H1 (cell line): ENCODE results near the gene ENOX2. TPM values are rescaled to one million over a fixed set of nuclear protein-coding genes. Genes with fewer than 3 reads are reported as not detected.

Source experiments
- CHD2 ChIP-seq: IDR thresholded peaks from 2 replicates; pipeline ENCODE4 v1.6.1; 2012; ENCODE audit warnings: low read length, improper control_type of control experiment
- CTCF ChIP-seq, 3 experiments: IDR thresholded peaks; 1 replicate in 2 of 3; 2 replicates in 1 of 3; pipeline versions ENCODE4 v1.5.1 to v1.6.1; 2011; ENCODE audit warnings: low read length in 3 of 3, mild to moderate bottlenecking in 3 of 3, inconsistent platforms in 2 of 3, low read depth in 1 of 3, moderate library complexity in 1 of 3; ENCODE audit not compliant: insufficient read depth in 1 of 3; ENCODE audit errors: control extremely low read depth in 1 of 3
- RAD21 ChIP-seq, 2 experiments: IDR thresholded peaks in 1 of 2; conservative IDR thresholded peaks in 1 of 2; 2 replicates each; pipeline ENCODE4 v1.6.1; 2011; ENCODE audit warnings: low read depth in 2 of 2, low read length in 2 of 2, improper control_type of control experiment in 1 of 2, inconsistent platforms in 1 of 2, mild to moderate bottlenecking in 1 of 2, moderate library complexity in 1 of 2
- SAP30 ChIP-seq: fragments of 300-600 bp; sonication (generic); IDR thresholded peaks from 2 replicates; pipeline ENCODE4 v1.7.1; 2012; ENCODE audit warnings: low read length, moderate library complexity, mild to moderate bottlenecking, inconsistent platforms; ENCODE audit not compliant: insufficient read depth, insufficient replicate concordance
- SP4 ChIP-seq: IDR thresholded peaks from 2 replicates; pipeline ENCODE4 v1.6.1; 2012; ENCODE audit warnings: low read length, inconsistent platforms
- TAF1 ChIP-seq: IDR thresholded peaks from 2 replicates; pipeline ENCODE4 v1.6.1; 2011; ENCODE audit warnings: mild to moderate bottlenecking, low read depth, low read length
- TCF12 ChIP-seq: IDR thresholded peaks from 2 replicates; pipeline ENCODE4 v1.6.1; 2011; ENCODE audit warnings: low read depth, mild to moderate bottlenecking, low read length
- TEAD4 ChIP-seq: IDR thresholded peaks from 2 replicates; pipeline ENCODE4 v1.6.1; 2012; ENCODE audit warnings: low read depth, low read length, inconsistent platforms, mixed read lengths
- polyA plus RNA-seq, 7 experiments: library from polyadenylated mRNA; depleted of rRNA in 3 of 7; stranded (reverse) in 5 of 7; unstranded in 2 of 7; fragments of >200 nt in 5 of 7; fragments of 200-250 nt in 2 of 7; gene quantifications; 1 replicate in 5 of 7; 2 replicates in 1 of 7; 4 replicates in 1 of 7; pipeline versions ENCODE4 v1.2.1 to v1.2.3, GENCODE V29; 2011 to 2013; ENCODE audit warnings: missing spikeins in 2 of 7, mixed read lengths in 2 of 7
- total RNA-seq: library from RNA; stranded (reverse); fragmentation: NEBNext Ultra II Directional; extraction: Animal tissue kit (Norgen Biotek cat#: 25700); gene quantifications from 2 replicates; pipeline ENCODE4 v1.2.1, GENCODE V29; 2021
- TF ChIP-seq, protein P1 (sequence below): fragments of 300-600 bp; sonication (generic); IDR thresholded peaks from 2 replicates; pipeline ENCODE4 v1.7.1; 2012; ENCODE audit warnings: low read length, moderate library complexity, mild to moderate bottlenecking, inconsistent platforms; ENCODE audit not compliant: insufficient replicate concordance

The ENOX2 gene
- total and polyA plus RNA-seq, 2 of the 8 experiments (the other 6 are each of a cell fraction or from before 2014, with no cell fraction given), result 4.5 to 12.3 TPM

- TF ChIP-seq, protein P1, sequence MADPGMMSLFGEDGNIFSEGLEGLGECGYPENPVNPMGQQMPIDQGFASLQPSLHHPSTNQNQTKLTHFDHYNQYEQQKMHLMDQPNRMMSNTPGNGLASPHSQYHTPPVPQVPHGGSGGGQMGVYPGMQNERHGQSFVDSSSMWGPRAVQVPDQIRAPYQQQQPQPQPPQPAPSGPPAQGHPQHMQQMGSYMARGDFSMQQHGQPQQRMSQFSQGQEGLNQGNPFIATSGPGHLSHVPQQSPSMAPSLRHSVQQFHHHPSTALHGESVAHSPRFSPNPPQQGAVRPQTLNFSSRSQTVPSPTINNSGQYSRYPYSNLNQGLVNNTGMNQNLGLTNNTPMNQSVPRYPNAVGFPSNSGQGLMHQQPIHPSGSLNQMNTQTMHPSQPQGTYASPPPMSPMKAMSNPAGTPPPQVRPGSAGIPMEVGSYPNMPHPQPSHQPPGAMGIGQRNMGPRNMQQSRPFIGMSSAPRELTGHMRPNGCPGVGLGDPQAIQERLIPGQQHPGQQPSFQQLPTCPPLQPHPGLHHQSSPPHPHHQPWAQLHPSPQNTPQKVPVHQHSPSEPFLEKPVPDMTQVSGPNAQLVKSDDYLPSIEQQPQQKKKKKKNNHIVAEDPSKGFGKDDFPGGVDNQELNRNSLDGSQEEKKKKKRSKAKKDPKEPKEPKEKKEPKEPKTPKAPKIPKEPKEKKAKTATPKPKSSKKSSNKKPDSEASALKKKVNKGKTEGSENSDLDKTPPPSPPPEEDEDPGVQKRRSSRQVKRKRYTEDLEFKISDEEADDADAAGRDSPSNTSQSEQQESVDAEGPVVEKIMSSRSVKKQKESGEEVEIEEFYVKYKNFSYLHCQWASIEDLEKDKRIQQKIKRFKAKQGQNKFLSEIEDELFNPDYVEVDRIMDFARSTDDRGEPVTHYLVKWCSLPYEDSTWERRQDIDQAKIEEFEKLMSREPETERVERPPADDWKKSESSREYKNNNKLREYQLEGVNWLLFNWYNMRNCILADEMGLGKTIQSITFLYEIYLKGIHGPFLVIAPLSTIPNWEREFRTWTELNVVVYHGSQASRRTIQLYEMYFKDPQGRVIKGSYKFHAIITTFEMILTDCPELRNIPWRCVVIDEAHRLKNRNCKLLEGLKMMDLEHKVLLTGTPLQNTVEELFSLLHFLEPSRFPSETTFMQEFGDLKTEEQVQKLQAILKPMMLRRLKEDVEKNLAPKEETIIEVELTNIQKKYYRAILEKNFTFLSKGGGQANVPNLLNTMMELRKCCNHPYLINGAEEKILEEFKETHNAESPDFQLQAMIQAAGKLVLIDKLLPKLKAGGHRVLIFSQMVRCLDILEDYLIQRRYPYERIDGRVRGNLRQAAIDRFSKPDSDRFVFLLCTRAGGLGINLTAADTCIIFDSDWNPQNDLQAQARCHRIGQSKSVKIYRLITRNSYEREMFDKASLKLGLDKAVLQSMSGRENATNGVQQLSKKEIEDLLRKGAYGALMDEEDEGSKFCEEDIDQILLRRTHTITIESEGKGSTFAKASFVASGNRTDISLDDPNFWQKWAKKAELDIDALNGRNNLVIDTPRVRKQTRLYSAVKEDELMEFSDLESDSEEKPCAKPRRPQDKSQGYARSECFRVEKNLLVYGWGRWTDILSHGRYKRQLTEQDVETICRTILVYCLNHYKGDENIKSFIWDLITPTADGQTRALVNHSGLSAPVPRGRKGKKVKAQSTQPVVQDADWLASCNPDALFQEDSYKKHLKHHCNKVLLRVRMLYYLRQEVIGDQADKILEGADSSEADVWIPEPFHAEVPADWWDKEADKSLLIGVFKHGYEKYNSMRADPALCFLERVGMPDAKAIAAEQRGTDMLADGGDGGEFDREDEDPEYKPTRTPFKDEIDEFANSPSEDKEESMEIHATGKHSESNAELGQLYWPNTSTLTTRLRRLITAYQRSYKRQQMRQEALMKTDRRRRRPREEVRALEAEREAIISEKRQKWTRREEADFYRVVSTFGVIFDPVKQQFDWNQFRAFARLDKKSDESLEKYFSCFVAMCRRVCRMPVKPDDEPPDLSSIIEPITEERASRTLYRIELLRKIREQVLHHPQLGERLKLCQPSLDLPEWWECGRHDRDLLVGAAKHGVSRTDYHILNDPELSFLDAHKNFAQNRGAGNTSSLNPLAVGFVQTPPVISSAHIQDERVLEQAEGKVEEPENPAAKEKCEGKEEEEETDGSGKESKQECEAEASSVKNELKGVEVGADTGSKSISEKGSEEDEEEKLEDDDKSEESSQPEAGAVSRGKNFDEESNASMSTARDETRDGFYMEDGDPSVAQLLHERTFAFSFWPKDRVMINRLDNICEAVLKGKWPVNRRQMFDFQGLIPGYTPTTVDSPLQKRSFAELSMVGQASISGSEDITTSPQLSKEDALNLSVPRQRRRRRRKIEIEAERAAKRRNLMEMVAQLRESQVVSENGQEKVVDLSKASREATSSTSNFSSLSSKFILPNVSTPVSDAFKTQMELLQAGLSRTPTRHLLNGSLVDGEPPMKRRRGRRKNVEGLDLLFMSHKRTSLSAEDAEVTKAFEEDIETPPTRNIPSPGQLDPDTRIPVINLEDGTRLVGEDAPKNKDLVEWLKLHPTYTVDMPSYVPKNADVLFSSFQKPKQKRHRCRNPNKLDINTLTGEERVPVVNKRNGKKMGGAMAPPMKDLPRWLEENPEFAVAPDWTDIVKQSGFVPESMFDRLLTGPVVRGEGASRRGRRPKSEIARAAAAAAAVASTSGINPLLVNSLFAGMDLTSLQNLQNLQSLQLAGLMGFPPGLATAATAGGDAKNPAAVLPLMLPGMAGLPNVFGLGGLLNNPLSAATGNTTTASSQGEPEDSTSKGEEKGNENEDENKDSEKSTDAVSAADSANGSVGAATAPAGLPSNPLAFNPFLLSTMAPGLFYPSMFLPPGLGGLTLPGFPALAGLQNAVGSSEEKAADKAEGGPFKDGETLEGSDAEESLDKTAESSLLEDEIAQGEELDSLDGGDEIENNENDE, result no peak
- TF ChIP-seq SAP30 (no peak), RAD21 (IDR thresholded peaks at IDR 0.05 in 1 of 2, conservative IDR thresholded peaks at IDR 0.05 in 1 of 2; ENCODE audit: low read depth in 2 of 2, low read length in 2 of 2) (peak in 1 of 2 experiments; percentile 19; a peak in 1 of 4 replicates), SP4 (no peak), CTCF (IDR thresholded peaks at IDR 0.05; ENCODE audit: control extremely low read depth in 1 of 3, insufficient read depth in 1 of 3, low read depth in 1 of 3, low read length in 3 of 3) (peak in 1 of 3 experiments; percentile 25; a peak in 1 of 4 replicates), TCF12 (no peak), TEAD4 (no peak), TAF1 (no peak), CHD2 (no peak)
- TF ChIP-seq, all 59 proteins: peak for 2
These were observed 101.1 kb downstream of the ENOX2 start (continued) for GRCh38 chrX:130801901-130802300.
